Activated CD4-positive, CD25-positive, alpha-beta regulatory T cell treated with anti-CD3 and anti-CD28 coated beads, Interleukin-2, amount 50 U/mL, for 16 hours (primary cell): ENCODE data around the gene KISS1R.

ENCODE experiments used
- DNase-seq: peaks from one replicate; pipeline ENCODE4 v3.0.0-alpha.2; 2020; ENCODE audit warnings: low read depth, low spot score

Gene KISS1R

DNA sequence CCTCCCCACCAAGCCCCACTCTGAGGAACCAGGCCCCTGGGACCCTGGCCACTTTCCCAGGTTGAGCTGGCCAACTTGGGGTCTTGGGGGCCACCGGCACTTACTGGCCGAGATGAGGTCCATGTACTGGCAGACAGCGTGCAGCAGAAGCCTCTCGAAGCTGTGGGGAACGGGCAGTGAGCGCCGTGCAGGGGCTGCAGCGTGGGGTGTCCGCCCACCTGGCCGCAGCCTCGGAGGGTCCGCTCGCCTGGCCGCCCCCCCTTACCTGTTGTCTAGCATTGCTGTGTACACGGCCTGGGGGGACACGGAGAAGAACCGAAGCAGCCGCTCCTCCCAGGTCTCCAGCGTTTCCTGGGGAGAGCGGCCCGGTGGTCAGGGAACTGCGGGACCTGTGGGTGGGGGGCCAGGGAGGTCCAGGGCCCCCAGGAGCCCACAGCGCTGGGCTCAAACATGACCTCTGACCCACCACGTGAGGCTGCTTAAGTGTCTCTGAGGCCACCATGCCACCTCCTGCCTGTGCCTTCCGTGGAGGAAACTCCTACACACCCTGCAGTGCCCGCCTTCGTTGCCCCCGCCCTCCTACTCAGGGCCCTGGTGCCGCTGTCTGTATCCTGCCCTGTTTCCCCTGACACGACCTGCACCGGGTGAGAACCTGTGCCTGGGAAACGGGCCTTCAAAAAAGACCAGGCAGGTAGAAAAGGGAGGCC is 17.6 kb upstream of the KISS1R start:
- no peak for DNase-seq

- no peak for DNase-seq
These were observed 17.2 kb upstream of the KISS1R start for GRCh38 chr19:900043-900301.

- DNase-seq = no peak
These were observed 16.6 kb upstream of the KISS1R start for GRCh38 chr19:900302-901111.

DNA sequence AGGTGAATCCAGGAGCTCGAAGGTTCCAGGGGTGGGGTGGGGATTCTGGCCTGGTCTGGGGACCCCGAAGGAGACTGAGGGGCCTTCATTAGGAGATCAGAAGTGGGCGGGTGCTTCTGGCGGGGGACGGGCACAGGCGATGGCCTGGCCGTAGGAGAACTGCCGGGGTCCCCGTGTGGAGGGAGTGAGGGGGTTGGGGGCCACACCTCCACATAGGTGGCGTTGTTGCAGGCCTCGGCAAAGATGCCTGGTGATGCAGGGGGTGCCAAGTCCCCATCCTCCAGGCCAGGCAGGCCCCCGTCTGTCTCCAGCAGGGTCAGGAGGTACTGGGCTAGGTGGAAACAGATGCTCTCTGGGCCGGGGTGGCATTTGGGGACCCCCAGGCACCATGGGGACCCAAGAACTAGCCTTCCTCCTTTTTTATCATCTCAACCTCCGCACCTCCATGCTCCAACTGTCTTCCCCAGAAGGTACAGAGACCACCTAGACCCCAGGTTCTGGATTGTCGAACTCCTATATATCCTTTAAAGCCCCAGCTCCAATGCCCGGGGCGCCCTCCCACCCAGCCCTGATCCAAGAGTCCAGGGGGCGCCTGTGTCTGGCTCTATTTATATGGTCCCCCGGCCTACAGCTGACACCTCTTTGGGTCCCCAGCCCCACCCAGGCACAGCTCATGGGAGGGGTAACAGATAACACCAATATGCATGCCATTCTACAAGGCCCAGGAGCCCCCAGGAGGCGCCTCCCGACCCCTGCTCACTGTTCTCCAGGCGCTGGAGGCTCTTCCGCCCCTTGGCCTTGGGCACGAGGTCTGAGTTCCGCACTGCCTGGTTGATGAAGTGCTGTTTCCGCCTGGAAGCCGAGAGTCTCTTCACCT is 15.7 kb upstream of the KISS1R start:
- no peak for DNase-seq

- no peak for DNase-seq
These were observed 15.1 kb upstream of the KISS1R start for GRCh38 chr19:902093-902370.

GRCh38 chr19:902446-903226 is 14.5 kb upstream of the KISS1R start:
- no peak for DNase-seq

DNA sequence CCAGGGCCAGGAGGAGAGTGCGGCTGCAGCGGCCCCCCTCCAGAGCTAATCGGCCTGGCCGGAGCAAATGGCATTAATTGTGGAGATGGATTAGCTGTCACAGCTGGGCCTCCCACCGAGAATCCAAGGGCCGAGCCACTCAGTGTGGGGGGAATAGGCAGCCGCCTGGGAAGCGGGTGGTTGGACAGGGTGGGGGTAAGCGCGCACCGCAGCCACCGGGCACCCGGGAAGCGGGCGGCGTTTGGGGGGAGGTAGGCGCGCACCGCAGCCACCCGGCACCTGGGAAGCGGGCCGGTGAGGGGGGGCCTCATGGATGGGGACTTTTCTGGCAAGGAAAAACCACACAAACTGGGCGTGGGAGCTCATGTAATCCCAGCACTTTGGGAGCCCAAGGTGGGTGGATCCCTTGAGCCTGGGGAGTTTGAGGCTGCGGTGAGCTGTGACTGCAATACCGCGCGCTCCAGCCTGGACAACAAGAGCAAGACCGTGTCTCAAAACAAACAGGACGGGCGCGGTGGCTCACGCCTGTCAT is 13.8 kb upstream of the KISS1R start:
- no peak for DNase-seq

DNA sequence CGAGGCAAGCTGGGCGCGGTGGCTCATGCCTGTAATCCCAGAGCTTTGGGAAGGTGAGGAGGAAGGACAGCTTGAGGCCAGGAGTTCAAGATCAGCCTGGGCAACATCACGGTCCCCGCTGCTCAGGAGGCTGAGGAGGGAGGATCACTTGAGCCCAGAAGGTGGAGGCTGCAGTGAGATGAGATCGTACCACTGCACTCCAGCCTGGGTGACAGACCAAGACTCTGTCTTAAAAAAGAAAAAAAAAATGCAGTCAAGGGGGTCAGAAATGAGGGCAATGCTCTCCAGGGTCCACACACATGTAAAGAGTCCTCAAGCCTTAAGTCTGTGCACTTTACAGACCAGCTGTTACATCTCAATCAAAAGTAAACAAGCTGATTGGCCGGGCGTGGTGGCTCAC is 12.6 kb upstream of the KISS1R start:
- DNase-seq = no peak

GRCh38 chr19:906480-906879 is 10.7 kb upstream of the KISS1R start:
- DNase-seq = no peak

DNA sequence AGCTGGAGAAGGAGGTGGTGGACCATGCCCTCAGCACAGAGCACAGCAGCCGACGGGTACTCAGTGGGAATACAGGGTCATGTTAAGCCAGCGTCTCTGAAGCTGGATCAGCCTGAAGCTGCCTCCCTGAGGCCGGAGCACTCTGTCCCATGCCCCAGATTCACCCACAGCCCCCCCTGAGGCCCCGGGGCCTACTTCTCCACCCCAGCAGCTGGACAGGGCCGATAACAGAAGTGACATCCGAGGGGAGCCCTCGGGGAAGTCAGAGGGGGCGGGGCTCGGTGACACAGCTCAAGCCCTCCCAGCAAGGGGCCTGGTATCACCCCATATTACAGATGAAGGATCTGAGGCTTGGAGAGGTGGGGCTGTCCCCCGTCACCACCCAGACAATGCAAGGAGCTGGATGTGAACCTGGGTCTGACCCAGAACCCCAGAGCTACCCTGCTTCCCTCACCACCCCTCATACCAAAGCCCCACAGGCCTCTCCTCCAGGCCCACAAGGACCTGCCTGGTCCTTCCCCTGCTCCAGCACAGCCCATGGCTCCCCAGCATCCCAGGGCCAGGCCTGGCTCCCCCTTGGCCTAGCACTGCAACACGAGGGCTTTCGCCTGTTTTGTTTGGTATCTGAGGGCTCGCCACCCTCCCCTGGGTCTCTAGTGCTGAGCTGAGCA is 9.8 kb upstream of the KISS1R start:
- no peak for DNase-seq

GRCh38 chr19:911197-912033 is 5.7 kb upstream of the KISS1R start:
- no peak for DNase-seq

- no peak for DNase-seq
These were observed 4.7 kb upstream of the KISS1R start for GRCh38 chr19:912181-913079.

GRCh38 chr19:913080-913748 is 3.9 kb upstream of the KISS1R start, which contains the start of gene R3HDM4:
Gene R3HDM4, minus strand, starts transcription at chr19:913219. Its CDS starts 62 bp downstream, at chr19:913157.
- DNase-seq = peak; percentile 59

GRCh38 chr19:916645-917322 is 349 bp upstream of the KISS1R start:
- DNase-seq = no peak

DNA sequence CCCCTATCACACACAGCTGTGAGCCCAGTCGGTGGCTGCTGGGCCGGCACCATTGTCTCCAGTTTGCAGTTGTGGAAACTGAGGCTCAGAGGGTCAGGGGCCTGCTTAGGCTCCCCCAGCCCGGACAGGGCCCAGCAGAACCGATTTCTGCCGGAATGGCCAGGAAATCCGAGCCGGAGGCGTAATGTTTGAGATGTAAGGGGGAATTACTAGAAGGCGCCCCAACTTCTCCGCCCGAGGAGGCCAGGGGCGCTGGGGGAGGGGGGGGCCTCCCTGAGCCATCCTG is 962 bp downstream of the KISS1R start:
- no peak for DNase-seq

- no peak for DNase-seq
These were observed 1.5 kb downstream of the KISS1R start for GRCh38 chr19:918481-919198.
